Measurements from ENCODE around the gene SNPH.
"Not testable (repeated sequence)": the region's sequence is repeated elsewhere in the genome, so short reads cannot be mapped to it uniquely, and the experiment has no call there.

SNPH gene

GRCh38 chr20:1343446-1344124 lies 77.5 kb downstream of the SNPH start:
- DNase-seq, result not testable (repeated sequence)

GRCh38 chr20:1345030-1345755 lies 79.1 kb downstream of the SNPH start:
- no peak for DNase-seq

GRCh38 chr20:1345756-1346093 lies 79.6 kb downstream of the SNPH start:
- no peak for DNase-seq

GRCh38 chr20:1346315-1346969 lies 80.3 kb downstream of the SNPH start:
- DNase-seq, result no peak

- no peak for DNase-seq
These were observed 87.9 kb downstream of the SNPH start for GRCh38 chr20:1353956-1354355.

- no peak for DNase-seq
These were observed 92.0 kb downstream of the SNPH start for GRCh38 chr20:1357921-1358671.
